Nephron progenitor cell (in vitro differentiated cells): ENCODE measurements around the gene NKX6-2.

Source experiments
- DNase-seq: peaks from one replicate; pipeline ENCODE4 v3.0.0; 2021
- H3K27ac Mint-ChIP-seq: 2 replicates; pipeline ENCODE4 v1.8.0; 2021; ENCODE audit warnings: mild to moderate bottlenecking, moderate library complexity, mixed read lengths
- H3K27me3 Mint-ChIP-seq: 2 replicates; pipeline ENCODE4 v1.8.0; 2021; ENCODE audit warnings: mild to moderate bottlenecking, low read depth, mixed read lengths; ENCODE audit not compliant: poor library complexity
- H3K36me3 Mint-ChIP-seq: 2 replicates; pipeline ENCODE4 v1.8.0; 2021; ENCODE audit warnings: low read depth, mixed read lengths
- H3K4me1 Mint-ChIP-seq: 2 replicates; pipeline ENCODE4 v1.8.0; 2021; ENCODE audit warnings: mixed read lengths
- H3K4me3 Mint-ChIP-seq: 2 replicates; pipeline ENCODE4 v1.8.0; 2021; ENCODE audit warnings: mild to moderate bottlenecking, moderate library complexity, mixed read lengths
- H3K9me3 Mint-ChIP-seq: 2 replicates; pipeline ENCODE4 v1.8.0; 2021; ENCODE audit warnings: mild to moderate bottlenecking, moderate library complexity, mixed read lengths
- TF ChIP-seq, protein P1 (sequence below): fragments of 200-600 bp; sonication (generic); IDR thresholded peaks from 2 replicates; pipeline ENCODE4 v1.5.0; 2021; ENCODE audit warnings: antibody characterized with exemption

Gene NKX6-2

DNA sequence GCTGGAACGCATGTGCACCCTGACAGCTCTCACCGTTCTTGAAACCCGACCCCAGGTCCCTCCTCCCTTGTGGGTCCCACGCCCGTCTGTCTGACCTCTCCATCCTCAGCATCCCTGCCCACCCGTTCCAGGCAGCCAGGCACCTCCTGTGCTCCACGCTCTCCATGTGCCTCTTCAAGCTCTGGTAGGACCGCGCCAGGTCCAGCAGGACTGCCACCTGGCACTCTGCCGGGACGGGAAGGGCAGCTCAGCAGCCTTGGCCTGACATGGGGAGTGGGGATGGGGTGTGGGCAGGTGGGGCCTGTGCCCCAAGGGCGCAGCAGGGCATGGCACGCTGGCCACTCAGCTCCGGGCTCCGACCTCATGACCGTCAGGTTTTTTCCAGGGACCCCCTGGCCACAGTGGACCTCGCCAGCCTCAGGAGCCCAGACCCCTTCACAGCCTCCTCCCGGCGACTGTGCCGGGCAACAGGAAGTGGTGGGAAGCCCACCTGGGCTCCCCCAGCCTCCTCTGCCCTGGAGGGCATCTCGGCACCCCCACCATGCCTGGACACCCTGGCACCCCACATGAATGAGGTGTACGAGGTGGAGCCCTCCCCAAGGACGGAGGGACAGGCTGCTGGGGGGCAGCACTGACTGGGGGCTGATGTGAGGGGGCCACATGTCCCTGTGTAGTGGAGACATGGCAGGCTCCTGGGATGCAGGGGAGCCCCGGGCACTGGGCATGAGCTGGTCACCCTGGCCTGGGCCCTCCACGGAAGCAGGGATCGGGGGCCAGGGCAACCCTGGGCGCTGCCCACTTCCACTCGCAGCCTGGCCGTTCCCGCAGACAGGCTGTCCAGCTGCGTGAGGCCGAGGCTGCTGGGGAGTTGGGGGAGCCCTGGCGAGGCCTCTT lies 25.1 kb upstream of the NKX6-2 start:
- no peaks in the 10 kb centered on the region for H3K36me3 Mint-ChIP-seq
- no peak overlapping the region for H3K27ac Mint-ChIP-seq
- TF ChIP-seq, protein P1, sequence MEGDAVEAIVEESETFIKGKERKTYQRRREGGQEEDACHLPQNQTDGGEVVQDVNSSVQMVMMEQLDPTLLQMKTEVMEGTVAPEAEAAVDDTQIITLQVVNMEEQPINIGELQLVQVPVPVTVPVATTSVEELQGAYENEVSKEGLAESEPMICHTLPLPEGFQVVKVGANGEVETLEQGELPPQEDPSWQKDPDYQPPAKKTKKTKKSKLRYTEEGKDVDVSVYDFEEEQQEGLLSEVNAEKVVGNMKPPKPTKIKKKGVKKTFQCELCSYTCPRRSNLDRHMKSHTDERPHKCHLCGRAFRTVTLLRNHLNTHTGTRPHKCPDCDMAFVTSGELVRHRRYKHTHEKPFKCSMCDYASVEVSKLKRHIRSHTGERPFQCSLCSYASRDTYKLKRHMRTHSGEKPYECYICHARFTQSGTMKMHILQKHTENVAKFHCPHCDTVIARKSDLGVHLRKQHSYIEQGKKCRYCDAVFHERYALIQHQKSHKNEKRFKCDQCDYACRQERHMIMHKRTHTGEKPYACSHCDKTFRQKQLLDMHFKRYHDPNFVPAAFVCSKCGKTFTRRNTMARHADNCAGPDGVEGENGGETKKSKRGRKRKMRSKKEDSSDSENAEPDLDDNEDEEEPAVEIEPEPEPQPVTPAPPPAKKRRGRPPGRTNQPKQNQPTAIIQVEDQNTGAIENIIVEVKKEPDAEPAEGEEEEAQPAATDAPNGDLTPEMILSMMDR, result no peak
- peaks cover 16% of the 10 kb centered on the region for H3K27me3 Mint-ChIP-seq
- peaks cover 23% of the 10 kb centered on the region for H3K4me1 Mint-ChIP-seq
- DNase-seq, result no peak
- H3K4me3 Mint-ChIP-seq, result no peak overlapping the region
- peaks cover 4% of the 10 kb centered on the region for H3K9me3 Mint-ChIP-seq

DNA sequence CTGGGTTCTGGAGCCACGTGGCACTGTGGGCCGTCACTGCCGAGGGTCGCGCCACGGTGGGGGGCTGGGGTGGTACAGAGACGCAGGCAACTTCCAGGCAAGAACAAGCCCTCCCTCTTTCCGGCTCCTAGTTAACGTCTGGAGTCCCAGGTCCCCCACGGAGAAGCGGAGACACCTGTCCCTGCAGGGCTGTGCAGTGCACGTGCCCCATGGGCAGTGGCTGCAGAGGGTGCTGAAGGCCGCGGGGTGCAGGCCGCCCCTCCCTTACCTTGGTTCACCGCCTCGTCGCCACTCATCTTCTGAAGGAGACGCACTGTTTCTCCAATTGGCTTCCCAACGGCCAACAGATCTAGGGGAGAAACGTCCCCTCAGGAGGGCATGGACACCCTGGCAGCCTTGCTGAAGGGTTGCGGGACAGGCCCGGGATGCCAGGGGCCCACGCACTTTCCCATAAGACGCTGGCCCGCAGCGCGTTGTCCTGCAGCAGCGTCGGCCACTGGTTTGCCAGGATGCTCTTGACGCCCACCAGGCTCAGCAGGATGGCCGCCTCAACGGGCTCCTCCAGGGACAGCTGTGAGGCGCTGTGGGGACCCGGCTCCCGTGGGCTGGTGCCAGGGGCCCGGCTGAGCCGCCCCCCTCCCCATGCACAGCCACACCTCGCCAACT lies 24.3 kb upstream of the NKX6-2 start:
- Mint-ChIP-seq H3K4me1 (peaks cover 24% of the 10 kb centered on the region), H3K9me3 (no peaks in the 10 kb centered on the region), H3K27me3 (peaks cover 8% of the 10 kb centered on the region), H3K27ac (no peak overlapping the region), H3K36me3 (no peaks in the 10 kb centered on the region), H3K4me3 (no peak overlapping the region)
- TF ChIP-seq, protein P1, result no peak
- DNase-seq, result no peak

DNA sequence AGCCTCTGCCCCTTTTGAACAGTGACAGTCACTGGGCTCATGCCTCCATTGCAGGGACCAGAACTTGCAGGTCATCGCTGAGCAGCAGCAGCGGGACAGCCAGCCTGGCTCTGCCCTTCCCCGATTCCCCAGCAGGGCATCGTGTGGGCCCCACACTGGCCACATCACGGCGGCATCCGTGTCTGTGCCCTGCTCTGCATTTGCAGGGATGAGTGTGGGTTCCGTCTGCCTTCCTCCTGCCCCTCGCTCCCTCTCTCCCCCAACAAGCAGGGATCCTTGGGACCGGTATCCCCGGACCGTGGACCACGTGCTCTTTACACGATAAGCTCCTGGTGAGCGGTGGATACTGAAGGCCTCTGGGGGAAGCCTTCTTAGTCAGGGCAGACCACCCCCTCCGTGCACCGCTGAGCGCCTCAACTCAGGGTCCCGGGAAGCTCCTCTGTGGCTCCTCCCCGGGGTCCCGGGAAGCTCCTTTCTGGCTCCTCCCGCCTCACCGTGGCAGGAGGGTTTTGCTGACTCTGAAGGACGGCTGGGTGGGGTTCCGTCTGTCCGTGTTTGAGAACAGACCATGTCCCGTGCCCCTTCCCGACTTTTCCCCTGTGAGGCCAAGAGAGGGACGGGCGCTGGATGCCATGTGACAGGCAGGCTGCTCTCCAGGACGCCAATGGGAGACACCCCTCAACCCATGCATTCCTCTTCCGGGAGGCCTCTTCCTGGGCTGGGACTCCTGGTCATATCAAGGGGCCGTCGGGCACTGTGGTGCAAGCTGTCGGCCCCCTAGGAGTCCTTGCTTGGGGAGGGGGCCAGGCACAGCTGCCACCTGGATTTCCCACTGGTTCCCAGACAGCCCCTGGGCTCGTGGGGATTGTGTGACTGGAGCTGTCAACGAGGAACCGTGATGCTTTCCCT lies 23.5 kb upstream of the NKX6-2 start:
- Mint-ChIP-seq H3K4me1 (peaks cover 28% of the 10 kb centered on the region), H3K36me3 (no peaks in the 10 kb centered on the region), H3K4me3 (no peak overlapping the region), H3K27me3 (peaks cover 7% of the 10 kb centered on the region), H3K9me3 (no peaks in the 10 kb centered on the region), H3K27ac (no peak overlapping the region)
- no peak for DNase-seq
- TF ChIP-seq, protein P1, result no peak

DNA sequence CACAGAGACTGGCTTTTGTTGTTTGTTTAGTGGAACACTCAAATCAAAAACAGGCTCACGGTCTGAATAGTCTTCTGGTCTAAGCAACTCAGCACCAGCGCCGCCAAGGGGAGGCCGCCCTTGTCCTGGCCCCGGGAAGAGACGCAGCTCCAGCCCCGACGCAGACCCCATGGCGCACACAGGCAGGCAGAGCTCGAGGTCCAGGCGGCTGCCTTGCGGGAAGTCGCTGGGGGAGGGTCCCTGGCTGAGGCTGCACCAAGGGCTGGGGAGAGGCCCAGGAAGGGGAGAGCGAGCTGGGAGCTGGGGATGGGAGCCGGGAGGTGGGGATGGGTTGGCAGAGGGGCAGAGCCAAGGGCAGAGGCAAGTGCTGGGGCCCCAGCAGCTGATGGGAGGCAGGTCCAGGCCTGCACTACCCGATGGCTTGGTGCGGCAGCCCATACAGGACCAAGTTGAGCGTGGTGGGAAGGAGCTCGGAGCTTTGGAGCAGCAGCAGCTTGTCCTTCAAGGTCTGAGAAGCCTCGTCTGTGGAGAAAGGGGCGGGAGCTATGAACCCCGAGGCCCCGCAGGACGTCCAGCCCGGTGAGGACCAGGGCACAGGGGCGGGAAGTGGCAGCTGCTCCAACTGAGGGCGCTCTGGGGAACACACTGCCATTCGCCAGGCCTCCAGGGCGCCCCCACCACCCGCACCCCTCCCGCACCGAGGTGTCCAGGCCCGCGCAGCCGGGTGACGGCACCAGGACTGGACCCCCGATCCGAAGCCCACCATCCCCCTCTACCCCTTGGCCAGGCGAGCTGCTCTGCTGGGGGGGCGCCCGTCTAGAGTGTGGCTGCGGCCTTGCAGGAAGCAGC lies 22.7 kb upstream of the NKX6-2 start:
- no peak overlapping the region for H3K27ac Mint-ChIP-seq
- DNase-seq, result no peak
- H3K27me3 Mint-ChIP-seq, result peaks cover 6% of the 10 kb centered on the region
- H3K4me3 Mint-ChIP-seq, result no peak overlapping the region
- H3K9me3 Mint-ChIP-seq, result no peaks in the 10 kb centered on the region
- no peaks in the 10 kb centered on the region for H3K36me3 Mint-ChIP-seq
- peaks cover 32% of the 10 kb centered on the region for H3K4me1 Mint-ChIP-seq
- TF ChIP-seq, protein P1, result no peak

DNA sequence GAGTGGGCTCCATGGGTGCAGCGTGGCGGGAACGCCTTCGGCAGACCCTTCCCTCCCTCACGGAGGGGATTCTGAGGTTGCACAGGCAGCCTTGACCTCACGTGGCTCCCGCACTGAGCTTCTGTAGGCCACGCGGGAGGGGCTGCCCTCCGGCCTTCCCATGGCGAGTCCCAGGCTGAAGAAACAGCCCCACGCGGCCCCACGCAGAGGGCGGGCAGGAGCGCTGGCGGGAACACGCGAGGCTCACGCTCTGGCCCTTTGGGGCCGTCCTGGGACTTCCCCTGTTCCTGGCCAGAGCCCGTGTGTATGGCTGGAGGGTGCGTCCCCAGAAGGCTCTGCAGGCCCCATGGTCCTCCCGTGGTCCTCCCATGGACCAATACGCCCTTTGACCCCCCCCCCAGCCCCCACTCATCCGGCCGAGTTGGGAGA lies 21.7 kb upstream of the NKX6-2 start:
- Mint-ChIP-seq H3K36me3 (no peaks in the 10 kb centered on the region), H3K27me3 (peaks cover 3% of the 10 kb centered on the region), H3K4me1 (peaks cover 36% of the 10 kb centered on the region), H3K27ac (no peak overlapping the region), H3K9me3 (peaks cover 3% of the 10 kb centered on the region), H3K4me3 (no peak overlapping the region)
- DNase-seq, result no peak
- TF ChIP-seq, protein P1, result no peak
